Measurements from ENCODE around the gene SHISA9. TPM values are rescaled to one million over a fixed set of nuclear protein-coding genes. Genes with fewer than 3 reads are reported as not detected.

SHISA9 gene
- total and polyA plus RNA-seq, 3 experiments from 2014 or later, result 0.04 to 0.35 TPM; not detected in 1

DNA sequence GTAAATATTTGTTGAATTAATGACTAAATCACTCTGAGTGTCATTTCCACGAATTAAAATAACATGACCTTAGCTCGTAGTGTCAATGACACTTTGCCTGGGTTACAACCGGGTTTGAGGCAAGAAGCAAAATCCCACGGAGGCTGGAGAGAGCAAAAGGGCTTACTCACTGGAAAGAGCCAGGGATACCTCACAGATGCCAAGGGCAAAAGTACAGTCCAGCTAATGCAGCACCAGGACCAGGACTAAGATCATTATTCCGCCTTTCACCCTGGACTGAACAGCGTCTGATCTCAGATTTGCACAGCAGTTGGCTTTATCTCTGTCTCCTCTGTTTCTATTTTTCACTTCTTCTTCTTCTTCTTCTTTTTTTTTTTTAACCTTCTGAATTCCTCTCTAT lies 175.5 kb downstream of the SHISA9 start:
- H3K4me1 Mint-ChIP-seq, result no peaks in the 10 kb centered on the region

DNA sequence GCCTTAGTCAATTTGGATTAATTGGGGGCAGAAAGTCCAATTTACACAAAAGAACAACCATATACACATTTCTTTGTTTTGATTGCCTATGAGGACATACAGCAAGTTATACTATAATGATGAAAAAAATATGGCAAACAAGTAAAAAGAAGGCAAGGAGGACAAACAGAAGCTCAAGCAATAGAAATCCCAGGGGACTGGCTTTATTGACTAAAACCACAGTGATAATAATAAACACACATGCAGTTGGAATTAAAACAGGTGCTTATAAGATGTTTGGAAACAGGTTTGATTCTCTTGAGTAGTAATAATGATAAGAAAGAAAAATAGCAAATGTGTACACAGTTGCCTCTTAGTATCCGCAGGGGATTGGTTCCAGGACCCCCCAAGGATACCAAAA lies 176.4 kb downstream of the SHISA9 start:
- no peaks in the 10 kb centered on the region for H3K9me3 ChIP-seq (ENCODE audit: low read length)
- POLR2A ChIA-PET, result no interaction called here
- Mint-ChIP-seq H3K4me1 (no peaks in the 10 kb centered on the region), H3K36me3 (no peaks in the 10 kb centered on the region), H3K4me3 (no peak overlapping the region), H3K27me3 (no peaks in the 10 kb centered on the region), H3K9me3 (peaks cover 4 to 6% (median 6%) of the 10 kb centered on the region in 5 donors), H3K27ac (no peak overlapping the region)
- CTCF ChIA-PET, result no interaction called here
- DNase-seq, result no peak
- H3K36me3 ChIP-seq (ENCODE audit: insufficient read depth, low read length), result no peaks in the 10 kb centered on the region
- no peak overlapping the region for H3K4me3 ChIP-seq (ENCODE audit: low read length)
- H3K4me1 ChIP-seq (ENCODE audit: insufficient read depth, low read length), result no peaks in the 10 kb centered on the region
- no peak overlapping the region for H3K27ac ChIP-seq (ENCODE audit: low read depth, low read length)
- no peaks in the 10 kb centered on the region for H3K27me3 ChIP-seq (ENCODE audit: insufficient read depth, low read length, poor library complexity, severe bottlenecking)

More for the DNA sequence above, 175.5 kb downstream of the SHISA9 start:
- Mint-ChIP-seq H3K27ac (no peak overlapping the region), H3K27me3 (no peaks in the 10 kb centered on the region), H3K36me3 (no peaks in the 10 kb centered on the region), H3K9me3 (peaks cover 4 to 8% (median 6%) of the 10 kb centered on the region in 5 donors), H3K4me3 (no peak overlapping the region)
- DNase-seq, result no peak
- POLR2A ChIA-PET, result no interaction called here
- H3K36me3 ChIP-seq (ENCODE audit: insufficient read depth, low read length), result no peaks in the 10 kb centered on the region
- H3K4me1 ChIP-seq (ENCODE audit: insufficient read depth, low read length), result no peaks in the 10 kb centered on the region
- H3K9me3 ChIP-seq (ENCODE audit: low read length), result no peaks in the 10 kb centered on the region
- CTCF ChIA-PET, result no interaction called here
- H3K27me3 ChIP-seq (ENCODE audit: insufficient read depth, low read length, poor library complexity, severe bottlenecking), result no peaks in the 10 kb centered on the region
- no peak overlapping the region for H3K4me3 ChIP-seq (ENCODE audit: low read length)
- no peak overlapping the region for H3K27ac ChIP-seq (ENCODE audit: low read depth, low read length)

DNA sequence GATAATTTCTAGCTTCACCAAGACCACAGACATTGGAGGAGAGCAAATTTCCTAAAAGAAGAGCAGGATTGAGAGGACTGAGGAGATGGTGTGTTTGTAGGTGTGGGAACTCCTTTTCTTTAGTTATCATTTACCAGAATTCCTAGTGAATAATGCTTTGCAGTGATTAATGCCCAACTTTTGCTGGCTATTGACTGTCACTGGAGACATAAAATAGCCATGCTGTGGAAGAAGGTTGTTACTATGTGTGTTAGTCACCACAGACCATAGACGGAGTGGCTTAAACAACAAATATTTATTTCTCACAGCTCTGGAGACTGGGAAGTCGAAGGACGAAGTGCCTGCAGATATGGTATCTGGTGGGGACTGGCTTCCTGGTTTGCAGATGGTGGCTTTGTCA lies 179.1 kb downstream of the SHISA9 start:
- CTCF ChIA-PET, result no interaction called here
- Histone ChIP-seq H3K4me1 (ENCODE audit: insufficient read depth, low read length) (no peaks in the 10 kb centered on the region), H3K9me3 (ENCODE audit: low read length) (no peaks in the 10 kb centered on the region), H3K36me3 (ENCODE audit: insufficient read depth, low read length) (no peaks in the 10 kb centered on the region), H3K27me3 (ENCODE audit: insufficient read depth, low read length, poor library complexity, severe bottlenecking) (no peaks in the 10 kb centered on the region), H3K4me3 (ENCODE audit: low read length) (no peak overlapping the region), H3K27ac (ENCODE audit: low read depth, low read length) (no peak overlapping the region)
- Mint-ChIP-seq H3K27me3 (no peaks in the 10 kb centered on the region), H3K36me3 (no peaks in the 10 kb centered on the region), H3K9me3 (peaks cover 0 to 8% (median 4%) of the 10 kb centered on the region in 5 donors), H3K4me3 (no peak overlapping the region), H3K4me1 (no peaks in the 10 kb centered on the region), H3K27ac (no peak overlapping the region)
- POLR2A ChIA-PET, result no interaction called here
- DNase-seq, result no peak

DNA sequence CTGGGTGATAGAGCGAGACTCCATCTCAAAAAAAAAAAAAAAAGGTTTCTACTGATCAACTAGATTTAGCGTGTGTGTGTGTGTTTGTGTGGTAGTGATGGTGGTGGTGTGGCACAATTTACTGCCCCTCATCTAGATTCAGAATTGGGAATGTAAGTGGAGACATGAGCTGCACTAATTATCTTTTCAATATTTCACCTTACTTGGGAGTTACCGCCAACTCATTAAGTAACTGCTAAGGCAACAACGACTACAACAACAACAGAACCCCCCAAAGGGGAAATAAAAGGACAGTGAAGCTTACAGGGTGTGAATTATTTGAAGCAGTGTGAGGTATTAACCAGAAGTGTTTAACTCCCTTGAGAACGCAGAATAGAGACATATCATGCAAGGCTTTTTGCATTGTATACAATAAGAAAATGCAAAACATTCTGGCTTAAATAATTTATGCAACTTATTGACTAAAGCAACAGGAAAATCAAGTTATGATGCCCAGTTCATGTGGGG lies 180.5 kb downstream of the SHISA9 start:
- Mint-ChIP-seq H3K36me3 (no peaks in the 10 kb centered on the region), H3K9me3 (peaks cover 0 to 11% (median 2%) of the 10 kb centered on the region in 5 donors), H3K4me3 (no peak overlapping the region), H3K27me3 (no peaks in the 10 kb centered on the region), H3K27ac (no peak overlapping the region), H3K4me1 (no peaks in the 10 kb centered on the region)
- no peak overlapping the region for H3K4me3 ChIP-seq (ENCODE audit: low read length)
- no peaks in the 10 kb centered on the region for H3K9me3 ChIP-seq (ENCODE audit: low read length)
- ChIA-PET CTCF (no interaction called here), POLR2A (no interaction called here)
- DNase-seq, result no peak
- no peaks in the 10 kb centered on the region for H3K36me3 ChIP-seq (ENCODE audit: insufficient read depth, low read length)
- no peak overlapping the region for H3K27ac ChIP-seq (ENCODE audit: low read depth, low read length)
- no peaks in the 10 kb centered on the region for H3K27me3 ChIP-seq (ENCODE audit: insufficient read depth, low read length, poor library complexity, severe bottlenecking)
- H3K4me1 ChIP-seq (ENCODE audit: insufficient read depth, low read length), result no peaks in the 10 kb centered on the region

DNA sequence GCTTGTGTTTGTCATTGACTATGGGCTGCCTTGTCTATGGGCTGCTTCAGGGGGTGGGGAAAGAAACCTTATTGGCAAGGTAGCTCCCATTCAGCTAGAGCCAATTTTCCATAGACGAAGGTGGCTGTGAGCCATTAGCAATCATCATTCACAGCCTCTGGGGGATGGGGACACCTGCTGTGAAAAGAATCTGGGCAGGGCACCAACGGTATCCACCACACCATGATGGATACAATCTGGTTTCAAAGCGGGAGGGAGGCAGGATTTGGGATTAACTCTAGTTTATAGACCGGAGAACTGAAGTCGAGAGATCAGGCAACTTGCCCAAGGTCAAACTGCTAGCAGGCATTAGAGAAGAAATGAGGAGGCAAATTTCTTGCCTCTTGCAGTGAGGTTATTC lies 182.3 kb downstream of the SHISA9 start:
- Mint-ChIP-seq H3K27ac (no peak overlapping the region), H3K36me3 (no peaks in the 10 kb centered on the region), H3K9me3 (peaks cover 0 to 13% (median 5%) of the 10 kb centered on the region in 5 donors), H3K4me1 (no peaks in the 10 kb centered on the region), H3K4me3 (no peak overlapping the region), H3K27me3 (no peaks in the 10 kb centered on the region)
- no peak for DNase-seq
- H3K4me1 ChIP-seq (ENCODE audit: insufficient read depth, low read length), result no peaks in the 10 kb centered on the region
- no peak overlapping the region for H3K27ac ChIP-seq (ENCODE audit: low read depth, low read length)
- H3K4me3 ChIP-seq (ENCODE audit: low read length), result no peak overlapping the region
- no peaks in the 10 kb centered on the region for H3K27me3 ChIP-seq (ENCODE audit: insufficient read depth, low read length, poor library complexity, severe bottlenecking)
- no peaks in the 10 kb centered on the region for H3K36me3 ChIP-seq (ENCODE audit: insufficient read depth, low read length)
- CTCF ChIA-PET, result no interaction called here
- POLR2A ChIA-PET, result no interaction called here
- no peaks in the 10 kb centered on the region for H3K9me3 ChIP-seq (ENCODE audit: low read length)

DNA sequence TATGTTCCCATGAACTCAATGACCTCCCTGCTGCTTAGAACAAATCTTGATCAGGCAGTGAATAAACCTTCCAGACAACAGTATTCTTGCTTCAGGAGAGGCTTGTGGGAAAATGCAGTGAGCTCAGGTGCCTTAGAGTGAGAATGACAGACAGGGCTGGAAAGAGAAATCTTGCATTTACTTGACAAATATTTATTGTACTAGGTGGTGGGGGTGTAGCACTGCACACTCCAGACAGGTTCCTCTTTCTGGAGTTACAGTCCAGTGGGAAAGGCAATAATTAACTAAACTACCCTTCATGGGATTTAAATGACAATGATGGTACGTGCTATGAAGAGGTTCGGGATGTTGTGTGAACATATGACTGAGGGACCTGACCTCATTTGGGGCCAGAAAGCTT lies 182.9 kb downstream of the SHISA9 start:
- H3K9me3 Mint-ChIP-seq, result peaks cover 0 to 16% (median 5%) of the 10 kb centered on the region in 5 donors
- no peak overlapping the region for H3K4me3 Mint-ChIP-seq
- no peaks in the 10 kb centered on the region for H3K27me3 ChIP-seq (ENCODE audit: insufficient read depth, low read length, poor library complexity, severe bottlenecking)
- no peak overlapping the region for H3K27ac ChIP-seq (ENCODE audit: low read depth, low read length)
- H3K9me3 ChIP-seq (ENCODE audit: low read length), result no peaks in the 10 kb centered on the region
- ChIA-PET POLR2A (no interaction called here), CTCF (no interaction called here)
- no peaks in the 10 kb centered on the region for H3K36me3 ChIP-seq (ENCODE audit: insufficient read depth, low read length)
- no peak overlapping the region for H3K4me3 ChIP-seq (ENCODE audit: low read length)
- no peak for DNase-seq
- no peaks in the 10 kb centered on the region for H3K4me1 Mint-ChIP-seq
- H3K27ac Mint-ChIP-seq, result no peak overlapping the region
- H3K36me3 Mint-ChIP-seq, result no peaks in the 10 kb centered on the region
- H3K4me1 ChIP-seq (ENCODE audit: insufficient read depth, low read length), result no peaks in the 10 kb centered on the region
- no peaks in the 10 kb centered on the region for H3K27me3 Mint-ChIP-seq

DNA sequence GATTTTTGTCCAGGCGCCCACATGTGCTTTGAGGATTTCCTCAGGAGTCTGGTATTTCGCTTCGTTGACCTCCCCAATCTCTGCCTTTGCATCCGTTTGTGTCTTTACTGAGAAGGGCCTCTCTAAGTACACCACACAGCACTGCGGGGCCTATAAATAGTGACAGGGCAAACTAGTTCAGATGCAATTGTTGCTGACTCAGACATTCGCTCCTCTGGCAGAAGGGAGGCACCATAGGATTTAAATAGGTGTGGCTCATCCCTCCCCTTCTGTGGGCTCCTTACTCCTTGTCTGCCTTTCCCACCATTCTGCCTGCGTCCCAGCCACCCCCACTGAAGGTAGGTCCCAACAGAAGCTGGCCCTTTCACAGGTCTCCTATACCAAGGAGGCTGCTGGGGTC lies 192.3 kb downstream of the SHISA9 start:
- ChIA-PET POLR2A (no interaction called here), CTCF (no interaction called here)
- Histone ChIP-seq H3K9me3 (ENCODE audit: low read length) (no peaks in the 10 kb centered on the region), H3K4me1 (ENCODE audit: insufficient read depth, low read length) (no peaks in the 10 kb centered on the region), H3K4me3 (ENCODE audit: low read length) (no peak overlapping the region), H3K27ac (ENCODE audit: low read depth, low read length) (no peak overlapping the region), H3K27me3 (ENCODE audit: insufficient read depth, low read length, poor library complexity, severe bottlenecking) (no peaks in the 10 kb centered on the region), H3K36me3 (ENCODE audit: insufficient read depth, low read length) (no peaks in the 10 kb centered on the region)
- Mint-ChIP-seq H3K4me1 (no peaks in the 10 kb centered on the region), H3K4me3 (no peak overlapping the region), H3K27ac (no peak overlapping the region), H3K9me3 (peaks cover 12 to 25% (median 16%) of the 10 kb centered on the region in 5 donors), H3K27me3 (peaks cover 0 to 3% of the 10 kb centered on the region in 2 donors), H3K36me3 (no peaks in the 10 kb centered on the region)
- no peak for DNase-seq

DNA sequence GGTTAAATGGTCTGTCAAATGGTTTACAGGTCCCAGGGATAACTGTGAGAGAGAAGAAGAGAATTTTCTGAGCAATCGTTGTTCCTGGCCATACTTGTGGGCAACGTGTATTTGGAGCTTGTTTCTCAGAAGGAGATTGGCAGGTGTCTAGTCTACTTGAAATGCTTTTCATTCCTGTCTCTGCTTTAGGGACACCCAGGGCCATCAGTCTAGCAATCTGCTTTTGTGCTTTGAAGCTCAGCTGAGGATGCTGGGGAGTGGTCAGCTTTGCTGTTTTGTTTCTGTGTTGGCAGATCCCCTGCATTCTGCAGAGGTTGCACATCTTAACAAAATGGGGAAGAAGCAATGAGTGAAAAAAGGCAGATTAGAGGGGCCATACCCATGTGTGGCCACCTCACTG lies 193.7 kb downstream of the SHISA9 start:
- CTCF ChIA-PET, result no interaction called here
- Histone ChIP-seq H3K4me3 (ENCODE audit: low read length) (no peak overlapping the region), H3K27me3 (ENCODE audit: insufficient read depth, low read length, poor library complexity, severe bottlenecking) (no peaks in the 10 kb centered on the region), H3K9me3 (ENCODE audit: low read length) (no peaks in the 10 kb centered on the region), H3K27ac (ENCODE audit: low read depth, low read length) (no peak overlapping the region), H3K36me3 (ENCODE audit: insufficient read depth, low read length) (no peaks in the 10 kb centered on the region), H3K4me1 (ENCODE audit: insufficient read depth, low read length) (no peaks in the 10 kb centered on the region)
- DNase-seq, result no peak
- Mint-ChIP-seq H3K9me3 (peaks cover 8 to 25% (median 14%) of the 10 kb centered on the region in 5 donors), H3K4me3 (no peak overlapping the region), H3K27me3 (peaks cover 0 to 3% of the 10 kb centered on the region in 2 donors), H3K27ac (no peak overlapping the region), H3K4me1 (no peaks in the 10 kb centered on the region), H3K36me3 (peaks cover 0 to 1% (median 0%) of the 10 kb centered on the region in 3 donors)
- POLR2A ChIA-PET, result no interaction called here

DNA sequence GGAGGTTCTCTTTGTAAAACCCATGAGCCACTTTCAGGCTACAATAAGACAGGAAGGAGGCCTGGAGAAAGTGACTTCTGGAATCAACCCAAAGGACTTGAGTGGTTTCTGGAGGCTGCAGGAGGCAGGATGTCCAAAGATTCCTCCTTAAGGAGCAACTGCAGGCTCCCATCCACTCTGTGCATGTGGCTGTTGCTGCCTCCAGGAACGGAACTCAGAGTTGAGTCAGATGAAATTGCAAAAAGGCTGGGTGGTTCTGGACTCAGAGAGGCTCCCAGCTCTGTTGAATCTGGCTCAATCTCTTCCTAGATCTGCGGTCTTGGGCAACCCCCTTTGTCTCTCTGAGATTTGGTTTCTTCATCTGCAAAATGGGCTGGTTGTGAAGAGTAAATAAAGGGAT lies 197.1 kb downstream of the SHISA9 start:
- H3K27ac Mint-ChIP-seq, result no peak overlapping the region
- POLR2A ChIA-PET, result no interaction called here
- Histone ChIP-seq H3K27me3 (ENCODE audit: insufficient read depth, low read length, poor library complexity, severe bottlenecking) (no peaks in the 10 kb centered on the region), H3K9me3 (ENCODE audit: low read length) (no peaks in the 10 kb centered on the region), H3K4me1 (ENCODE audit: insufficient read depth, low read length) (no peaks in the 10 kb centered on the region), H3K27ac (ENCODE audit: low read depth, low read length) (no peak overlapping the region), H3K36me3 (ENCODE audit: insufficient read depth, low read length) (no peaks in the 10 kb centered on the region), H3K4me3 (ENCODE audit: low read length) (no peak overlapping the region)
- CTCF ChIA-PET, result no interaction called here
- DNase-seq, result no peak
- no peaks in the 10 kb centered on the region for H3K4me1 Mint-ChIP-seq
- H3K9me3 Mint-ChIP-seq, result peaks cover 2 to 10% (median 4%) of the 10 kb centered on the region in 5 donors
- peaks cover 0 to 1% (median 0%) of the 10 kb centered on the region in 3 donors for H3K36me3 Mint-ChIP-seq
- H3K27me3 Mint-ChIP-seq, result peaks cover 0 to 2% of the 10 kb centered on the region in 2 donors
- no peak overlapping the region for H3K4me3 Mint-ChIP-seq
